Kidney epithelial cell (primary cell): ENCODE data around the gene ACR. TPM values are rescaled to one million over a fixed set of nuclear protein-coding genes. Genes with fewer than 3 reads are reported as not detected.

ENCODE experiments used
- DNase-seq: peaks from one replicate; pipeline ENCODE4 v3.0.0-alpha.2; 2010; ENCODE audit warnings: low read depth
- H3K27me3 ChIP-seq: 2 replicates; pipeline ENCODE4 v1.6.0; 2011; ENCODE audit warnings: low read length; ENCODE audit not compliant: control insufficient read depth, insufficient read depth
- H3K36me3 ChIP-seq: 2 replicates; pipeline ENCODE4 v1.5.1; 2011; ENCODE audit warnings: low read length; ENCODE audit not compliant: control insufficient read depth, insufficient read depth
- H3K4me3 ChIP-seq: 2 replicates; pipeline ENCODE4 v1.5.1; 2011; ENCODE audit warnings: low read depth, mild to moderate bottlenecking, control low read depth, low read length
- CTCF ChIP-seq: IDR thresholded peaks from 2 replicates; pipeline ENCODE4 v1.5.1; 2011; ENCODE audit warnings: mild to moderate bottlenecking, moderate library complexity, low read length, control low read depth, inconsistent platforms; ENCODE audit not compliant: insufficient read depth, poor library complexity, severe bottlenecking
- total RNA-seq: library from RNA; depleted of rRNA; stranded (reverse); fragments of >200 nt; gene quantifications from 2 replicates; pipeline ENCODE4 v1.2.3, GENCODE V29; 2015

ACR gene
- not detected in 2 replicates for total RNA-seq

GRCh38 chr22:50737728-50738648, at the start of gene ACR:
Gene ACR, plus strand, starts transcription at chr22:50738204. Its CDS starts 32 bp downstream, at chr22:50738236.
- Histone ChIP-seq H3K27me3 (peaks cover 25% of the 10 kb centered on the region), H3K4me3 (no peak within 1 kb of the TSS), H3K36me3 (no peaks in the 10 kb centered on the region)
- no peak for DNase-seq
- TF ChIP-seq CTCF = no peak

- no peak overlapping the region for H3K4me3 ChIP-seq
- no peaks in the 10 kb centered on the region for H3K36me3 ChIP-seq
- TF ChIP-seq CTCF = no peak
- DNase-seq = no peak
- peaks cover 2% of the 10 kb centered on the region for H3K27me3 ChIP-seq
Observed at GRCh38 chr22:50688448-50688847, 49.6 kb upstream of the ACR start.

GRCh38 chr22:50691521-50691920, 46.5 kb upstream of the ACR start:
- Histone ChIP-seq H3K4me3 (no peak overlapping the region), H3K27me3 (peaks cover 2% of the 10 kb centered on the region), H3K36me3 (no peaks in the 10 kb centered on the region)
- TF ChIP-seq CTCF = peak; percentile 53
- no peak for DNase-seq

- no peak for TF ChIP-seq CTCF
- Histone ChIP-seq H3K4me3 (no peak overlapping the region), H3K27me3 (peaks cover 8% of the 10 kb centered on the region), H3K36me3 (no peaks in the 10 kb centered on the region)
- DNase-seq = no peak
Observed at GRCh38 chr22:50693462-50693861, 44.5 kb upstream of the ACR start.

- DNase-seq = no peak
- H3K27me3 ChIP-seq = peaks cover 8% of the 10 kb centered on the region
- TF ChIP-seq CTCF = no peak
- H3K4me3 ChIP-seq = no peak overlapping the region
- H3K36me3 ChIP-seq = no peaks in the 10 kb centered on the region
Observed at GRCh38 chr22:50694099-50694605, 43.9 kb upstream of the ACR start.
